Peyer's patch (tissue), 4 donors: ENCODE results near the gene ZNF609. TPM values are rescaled to one million over a fixed set of nuclear protein-coding genes. Genes with fewer than 3 reads are reported as not detected.

ENCODE experiments used
- DNase-seq, 3 donors: peaks; one replicate each; pipeline ENCODE4 v3.0.0-alpha.2; 2017 to 2019
- H3K27ac ChIP-seq, 4 donors: fragments of 200-600 bp; sonication (generic); one replicate each; pipeline ENCODE4 v1.5.1; 2016 to 2019
- H3K27me3 ChIP-seq, 2 donors: fragments of 200-600 bp; sonication (generic); one replicate each; pipeline ENCODE4 v1.5.1; 2019
- H3K36me3 ChIP-seq, 3 donors: fragments of 200-600 bp; sonication (generic); one replicate each; pipeline ENCODE4 v1.5.1; 2016 to 2019
- H3K4me1 ChIP-seq, 4 donors: fragments of 200-600 bp; sonication (generic); one replicate each; pipeline ENCODE4 v1.5.1; 2016 to 2019
- H3K4me3 ChIP-seq, 4 donors: fragments of 200-600 bp; sonication (generic); 1 replicate in 3 of 4; 2 replicates in 1 of 4; pipeline ENCODE4 v1.5.1; 2016 to 2019; ENCODE audit warnings: mild to moderate bottlenecking in 1 of 4
- H3K9me3 ChIP-seq, 4 donors: fragments of 200-600 bp; sonication (generic); one replicate each; pipeline ENCODE4 v1.5.1; 2016 to 2019; ENCODE audit warnings: mild to moderate bottlenecking in 1 of 4
- POLR2A ChIP-seq, 2 donors: fragments of 450-650 bp; IDR thresholded peaks; one replicate each; pipeline ENCODE4 v1.5.1; 2017; ENCODE audit warnings: antibody characterized with exemption in 2 of 2, mild to moderate bottlenecking in 2 of 2, moderate library complexity in 2 of 2
- total RNA-seq, 4 donors: library from RNA; depleted of rRNA; stranded (reverse); fragments of >200 nt; gene quantifications; one replicate each; pipeline ENCODE4 v1.1.0, GENCODE V29; 2016
- TF ChIP-seq, protein P1 (sequence below), 6 experiments: fragments of 450-650 bp in 4 of 6; fragments of 200-600 bp in 2 of 6; sonication (generic) in 1 of 6; IDR thresholded peaks; one replicate each; pipeline ENCODE4 v1.5.1; 2017 to 2019; ENCODE audit warnings: antibody characterized with exemption in 6 of 6, mild to moderate bottlenecking in 3 of 6, moderate library complexity in 1 of 6

The ZNF609 gene
- total RNA-seq, 4 donors from 2014 or later: 22.1 to 57.8 (median 36.0) TPM

- Histone ChIP-seq H3K4me1 (no peaks in the 10 kb centered on the region), H3K27ac (no peak overlapping the region), H3K4me3 (no peak overlapping the region), H3K36me3 (no peaks in the 10 kb centered on the region), H3K9me3 (no peaks in the 10 kb centered on the region), H3K27me3 (no peaks in the 10 kb centered on the region)
- no peak for DNase-seq
- TF ChIP-seq, protein P1, sequence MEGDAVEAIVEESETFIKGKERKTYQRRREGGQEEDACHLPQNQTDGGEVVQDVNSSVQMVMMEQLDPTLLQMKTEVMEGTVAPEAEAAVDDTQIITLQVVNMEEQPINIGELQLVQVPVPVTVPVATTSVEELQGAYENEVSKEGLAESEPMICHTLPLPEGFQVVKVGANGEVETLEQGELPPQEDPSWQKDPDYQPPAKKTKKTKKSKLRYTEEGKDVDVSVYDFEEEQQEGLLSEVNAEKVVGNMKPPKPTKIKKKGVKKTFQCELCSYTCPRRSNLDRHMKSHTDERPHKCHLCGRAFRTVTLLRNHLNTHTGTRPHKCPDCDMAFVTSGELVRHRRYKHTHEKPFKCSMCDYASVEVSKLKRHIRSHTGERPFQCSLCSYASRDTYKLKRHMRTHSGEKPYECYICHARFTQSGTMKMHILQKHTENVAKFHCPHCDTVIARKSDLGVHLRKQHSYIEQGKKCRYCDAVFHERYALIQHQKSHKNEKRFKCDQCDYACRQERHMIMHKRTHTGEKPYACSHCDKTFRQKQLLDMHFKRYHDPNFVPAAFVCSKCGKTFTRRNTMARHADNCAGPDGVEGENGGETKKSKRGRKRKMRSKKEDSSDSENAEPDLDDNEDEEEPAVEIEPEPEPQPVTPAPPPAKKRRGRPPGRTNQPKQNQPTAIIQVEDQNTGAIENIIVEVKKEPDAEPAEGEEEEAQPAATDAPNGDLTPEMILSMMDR (IDR thresholded peaks at IDR 0.05): no peak
- no peak for TF ChIP-seq POLR2A (IDR thresholded peaks at IDR 0.05)
Observed at GRCh38 chr15:64527263-64527984, 67.0 kb downstream of the ZNF609 start.

DNA sequence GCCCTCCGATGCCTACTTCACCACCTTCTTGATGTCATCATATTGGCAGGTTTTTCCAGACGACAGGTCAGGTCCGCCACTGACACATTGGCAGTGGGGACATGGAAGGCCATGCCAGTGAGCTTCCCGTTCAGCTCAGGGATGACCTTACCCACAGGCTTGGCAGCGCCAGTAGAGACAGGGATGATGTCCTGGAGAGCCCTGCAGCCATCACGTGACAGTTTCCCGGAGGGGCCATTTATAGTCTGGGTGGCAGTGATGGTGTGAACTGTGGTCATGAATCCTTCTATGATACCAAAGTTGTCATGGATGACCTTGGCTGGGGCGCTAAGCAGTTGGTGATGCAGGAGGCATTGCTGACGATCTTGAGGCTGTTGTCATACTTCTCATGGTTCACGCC, 68.5 kb downstream of the ZNF609 start:
- Histone ChIP-seq H3K9me3 (no peaks in the 10 kb centered on the region), H3K4me3 (no peak overlapping the region), H3K27ac (no peak overlapping the region), H3K4me1 (no peaks in the 10 kb centered on the region), H3K27me3 (no peaks in the 10 kb centered on the region), H3K36me3 (no peaks in the 10 kb centered on the region)
- DNase-seq: no peak
- TF ChIP-seq POLR2A (IDR thresholded peaks at IDR 0.05): no peak
- TF ChIP-seq, protein P1 (IDR thresholded peaks at IDR 0.05): no peak

GRCh38 chr15:64530472-64530871, 70.1 kb downstream of the ZNF609 start:
- H3K36me3 ChIP-seq: no peaks in the 10 kb centered on the region

GRCh38 chr15:64530918-64531317, 70.5 kb downstream of the ZNF609 start:
- no peak for DNase-seq
- H3K27ac ChIP-seq: no peak overlapping the region
- no peaks in the 10 kb centered on the region for H3K27me3 ChIP-seq
- H3K36me3 ChIP-seq: no peaks in the 10 kb centered on the region
- no peak overlapping the region for H3K4me3 ChIP-seq
- TF ChIP-seq, protein P1 (IDR thresholded peaks at IDR 0.05): no peak
- H3K9me3 ChIP-seq: no peaks in the 10 kb centered on the region
- H3K4me1 ChIP-seq: peaks cover 0 to under 1% (median 0%) of the 10 kb centered on the region in 4 donors

More at GRCh38 chr15:64530472-64530871, 70.1 kb downstream of the ZNF609 start:
- no peak for TF ChIP-seq POLR2A (IDR thresholded peaks at IDR 0.05)
- TF ChIP-seq, protein P1 (IDR thresholded peaks at IDR 0.05): no peak
- no peak for DNase-seq
- no peaks in the 10 kb centered on the region for H3K27me3 ChIP-seq
- no peaks in the 10 kb centered on the region for H3K4me1 ChIP-seq
- no peak overlapping the region for H3K4me3 ChIP-seq
- H3K9me3 ChIP-seq: no peaks in the 10 kb centered on the region
- no peak overlapping the region for H3K27ac ChIP-seq

DNA sequence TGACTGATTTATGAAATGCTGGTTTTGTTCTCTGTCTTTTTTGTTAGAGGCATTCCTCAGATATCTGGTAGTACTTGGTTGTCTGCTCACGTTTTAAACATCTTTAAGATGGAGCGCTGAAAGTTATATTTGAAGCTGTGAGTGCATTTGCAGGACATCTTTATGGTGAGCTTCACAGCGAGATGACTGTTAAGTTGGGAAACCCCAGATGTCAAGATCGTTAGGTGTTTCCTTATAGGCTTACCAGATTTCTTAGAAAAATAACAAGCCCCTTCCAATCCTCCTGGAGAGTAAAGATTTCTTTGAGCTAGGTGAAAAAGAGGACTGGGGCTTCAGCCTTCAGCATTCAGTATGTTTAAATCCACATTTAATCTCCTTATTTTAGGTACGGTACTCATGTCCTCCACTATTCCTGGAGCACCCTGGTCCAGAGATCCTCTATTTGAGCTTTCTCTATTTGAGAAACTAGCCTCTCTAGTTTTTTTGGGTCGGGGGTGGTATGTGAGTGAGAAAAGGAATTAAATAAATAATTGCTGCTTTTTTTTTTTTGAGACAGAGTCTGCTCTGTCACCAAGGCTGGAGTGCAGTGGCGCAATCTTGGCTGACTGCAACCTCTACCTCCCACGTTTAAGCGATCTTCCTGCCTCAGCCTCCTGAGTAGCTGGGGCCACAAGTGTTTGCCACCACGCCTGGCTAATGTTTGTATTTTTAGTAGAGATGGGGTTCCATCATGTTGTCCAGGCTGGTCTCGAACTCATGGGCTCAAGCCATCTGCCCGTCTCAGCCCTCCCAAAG, 72.3 kb downstream of the ZNF609 start:
- no peaks in the 10 kb centered on the region for H3K36me3 ChIP-seq
- DNase-seq: no peak
- H3K9me3 ChIP-seq: no peaks in the 10 kb centered on the region
- peaks cover 0 to 7% (median 0%) of the 10 kb centered on the region in 4 donors for H3K4me1 ChIP-seq
- no peak for TF ChIP-seq POLR2A (IDR thresholded peaks at IDR 0.05)
- TF ChIP-seq, protein P1 (IDR thresholded peaks at IDR 0.05): no peak
- no peaks in the 10 kb centered on the region for H3K27me3 ChIP-seq
- H3K27ac ChIP-seq: no peak overlapping the region
- no peak overlapping the region for H3K4me3 ChIP-seq
